Esophagus (tissue), 2 donors: ENCODE measurements around the gene HRH3. TPM values are rescaled to one million over a fixed set of nuclear protein-coding genes. Genes with fewer than 3 reads are reported as not detected.

Source experiments
- H3K27ac ChIP-seq, 2 donors: one replicate each; pipeline ENCODE4 v1.5.1; 2013; ENCODE audit warnings: low read depth in 2 of 2, mild to moderate bottlenecking in 2 of 2, inconsistent platforms in 1 of 2, low read length in 1 of 2, moderate library complexity in 1 of 2
- H3K27me3 ChIP-seq, 2 donors: one replicate each; pipeline ENCODE4 v1.6.1; 2013; ENCODE audit warnings: low read length in 2 of 2, control low read depth in 1 of 2, mild to moderate bottlenecking in 1 of 2; ENCODE audit not compliant: insufficient read depth in 2 of 2, control insufficient read depth in 1 of 2
- H3K36me3 ChIP-seq, 2 donors: one replicate each; pipeline ENCODE4 v1.6.1; 2013; ENCODE audit warnings: low read length in 1 of 2; ENCODE audit not compliant: control insufficient read depth in 2 of 2, insufficient read depth in 2 of 2
- H3K4me1 ChIP-seq, 2 donors: one replicate each; pipeline ENCODE4 v1.6.1; 2013; ENCODE audit warnings: low read length in 1 of 2; ENCODE audit not compliant: control insufficient read depth in 2 of 2, insufficient read depth in 2 of 2
- H3K4me3 ChIP-seq, 2 donors: one replicate each; pipeline ENCODE4 v1.5.1; 2013; ENCODE audit warnings: low read length in 2 of 2, mild to moderate bottlenecking in 2 of 2, low read depth in 1 of 2, moderate library complexity in 1 of 2
- H3K9me3 ChIP-seq, 2 donors: one replicate each; pipeline ENCODE4 v1.6.1; 2013; ENCODE audit warnings: mild to moderate bottlenecking in 2 of 2, low read depth in 1 of 2, low read length in 1 of 2, moderate library complexity in 1 of 2; ENCODE audit not compliant: control insufficient read depth in 2 of 2, insufficient read depth in 1 of 2
- WGBS, 2 donors: extraction: QIAGEN DNeasy Blood & Tissue Kit; methylation state at CpG; one replicate each; pipeline ENCODE4 v1.1.7; 2013; 5-methylcytosine and 5-hydroxymethylcytosine counted together
- polyA plus RNA-seq, 2 donors: library from polyadenylated mRNA; stranded (reverse); fragments of 200-250 nt; gene quantifications; one replicate each; pipeline ENCODE4 v1.2.3, GENCODE V29; 2013
- donor health status: healthy with polysubstance abuse.
- donor health status: Bipolar disorder and iron deficiency.

HRH3 gene
- polyA plus RNA-seq, 2 donors = 0.02 TPM; not detected in 1

GRCh38 chr20:62232770-62233645 lies 12.9 kb upstream of the HRH3 start:
- Histone ChIP-seq H3K4me3 (no peak overlapping the region), H3K36me3 (no peaks in the 10 kb centered on the region), H3K27me3 (no peaks in the 10 kb centered on the region), H3K9me3 (peaks cover 0 to 10% of the 10 kb centered on the region in 2 donors), H3K4me1 (peaks cover 6 to 28% of the 10 kb centered on the region in 2 donors), H3K27ac (peak overlapping the region; percentile 24 to 66)
- 39 to 49% methylated on average over 18 of the region's 18 CpGs for WGBS, 2 donors

- H3K27ac ChIP-seq = peak overlapping the region in 1 of 2 donors; percentile 66
- 58 to 67% methylated on average over 7 of the region's 7 CpGs for WGBS, 2 donors
- H3K4me1 ChIP-seq = peaks cover 4 to 28% of the 10 kb centered on the region in 2 donors
- H3K36me3 ChIP-seq = no peaks in the 10 kb centered on the region
- H3K4me3 ChIP-seq = no peak overlapping the region
- no peaks in the 10 kb centered on the region for H3K27me3 ChIP-seq
- H3K9me3 ChIP-seq = peaks cover 0 to 10% of the 10 kb centered on the region in 2 donors
Observed at GRCh38 chr20:62232194-62232593, 12.1 kb upstream of the HRH3 start.

GRCh38 chr20:62231292-62231691 lies 11.2 kb upstream of the HRH3 start:
- no peak overlapping the region for H3K27ac ChIP-seq
- peaks cover 0 to 10% of the 10 kb centered on the region in 2 donors for H3K9me3 ChIP-seq
- peaks cover 4 to 28% of the 10 kb centered on the region in 2 donors for H3K4me1 ChIP-seq
- H3K27me3 ChIP-seq = no peaks in the 10 kb centered on the region
- no peak overlapping the region for H3K4me3 ChIP-seq
- H3K36me3 ChIP-seq = no peaks in the 10 kb centered on the region
- 82 to 91% methylated on average over 6 of the region's 6 CpGs for WGBS, 2 donors

GRCh38 chr20:62230696-62231095 lies 10.6 kb upstream of the HRH3 start:
- Histone ChIP-seq H3K27ac (no peak overlapping the region), H3K36me3 (no peaks in the 10 kb centered on the region), H3K9me3 (peaks cover 0 to 10% of the 10 kb centered on the region in 2 donors), H3K27me3 (no peaks in the 10 kb centered on the region), H3K4me3 (no peak overlapping the region), H3K4me1 (peaks cover 4 to 28% of the 10 kb centered on the region in 2 donors)
- 89 to 95% methylated on average over 10 of the region's 10 CpGs for WGBS, 2 donors

GRCh38 chr20:62230276-62230675 lies 10.2 kb upstream of the HRH3 start:
- Histone ChIP-seq H3K27me3 (no peaks in the 10 kb centered on the region), H3K36me3 (no peaks in the 10 kb centered on the region), H3K27ac (no peak overlapping the region), H3K9me3 (peaks cover 0 to 10% of the 10 kb centered on the region in 2 donors), H3K4me3 (no peak overlapping the region), H3K4me1 (peaks cover 4 to 28% of the 10 kb centered on the region in 2 donors)
- WGBS, 2 donors = 94 to 96% methylated on average over 2 of the region's 2 CpGs

GRCh38 chr20:62229667-62230066 lies 9.6 kb upstream of the HRH3 start:
- H3K9me3 ChIP-seq = peaks cover 0 to 10% of the 10 kb centered on the region in 2 donors
- no peak overlapping the region for H3K27ac ChIP-seq
- H3K4me3 ChIP-seq = no peak overlapping the region
- H3K27me3 ChIP-seq = no peaks in the 10 kb centered on the region
- no peaks in the 10 kb centered on the region for H3K36me3 ChIP-seq
- peaks cover 4 to 28% of the 10 kb centered on the region in 2 donors for H3K4me1 ChIP-seq
- WGBS, 2 donors = 67 to 70% methylated on average over 4 of the region's 4 CpGs

GRCh38 chr20:62228982-62229545 lies 9.0 kb upstream of the HRH3 start:
- Histone ChIP-seq H3K4me1 (peaks cover 4 to 25% of the 10 kb centered on the region in 2 donors), H3K36me3 (no peaks in the 10 kb centered on the region), H3K27me3 (no peaks in the 10 kb centered on the region), H3K9me3 (peaks cover 0 to 10% of the 10 kb centered on the region in 2 donors), H3K27ac (no peak overlapping the region), H3K4me3 (no peak overlapping the region)
- 75 to 80% methylated on average over 7 of the region's 7 CpGs for WGBS, 2 donors

- Histone ChIP-seq H3K4me3 (no peak overlapping the region), H3K36me3 (no peaks in the 10 kb centered on the region), H3K27me3 (no peaks in the 10 kb centered on the region), H3K27ac (no peak overlapping the region), H3K4me1 (peaks cover 4 to 19% of the 10 kb centered on the region in 2 donors), H3K9me3 (peaks cover 0 to 7% of the 10 kb centered on the region in 2 donors)
- WGBS, 2 donors = 34 to 35% methylated on average over 35 to 37 of the region's 37 CpGs
Observed at GRCh38 chr20:62227977-62228958, 8.2 kb upstream of the HRH3 start.

- Histone ChIP-seq H3K9me3 (peaks cover 0 to 7% of the 10 kb centered on the region in 2 donors), H3K4me1 (peaks cover 4 to 14% of the 10 kb centered on the region in 2 donors), H3K4me3 (no peak overlapping the region), H3K27ac (no peak overlapping the region), H3K27me3 (no peaks in the 10 kb centered on the region), H3K36me3 (no peaks in the 10 kb centered on the region)
- WGBS, 2 donors = 46 to 50% methylated on average over 10 of the region's 10 CpGs
Observed at GRCh38 chr20:62227591-62227976, 7.5 kb upstream of the HRH3 start.
